PC-3 (cell line): ENCODE data around the gene ASB12.

Experiments used
- CTCF ChIP-seq: fragments of 300-600 bp; sonication (generic); conservative IDR thresholded peaks from 2 replicates; pipeline ENCODE4 v1.5.1; 2017; ENCODE audit warnings: antibody characterized with exemption, low read depth, mild to moderate bottlenecking, low read length
- EZH2 ChIP-seq: fragments of 300-600 bp; sonication (generic); IDR thresholded peaks from one replicate; pipeline ENCODE4 v1.6.1; 2017; ENCODE audit warnings: antibody characterized with exemption, mild to moderate bottlenecking, low read length; ENCODE audit not compliant: unreplicated experiment
- EZH2phosphoT487 ChIP-seq: fragments of 300-600 bp; sonication (generic); IDR thresholded peaks from 2 replicates; pipeline ENCODE4 v1.6.1; 2018; ENCODE audit warnings: mild to moderate bottlenecking, antibody characterized with exemption, low read length, borderline replicate concordance

- TF ChIP-seq EZH2 (no peak), CTCF (no peak), EZH2phosphoT487 (no peak)
Measured at GRCh38 chrX:64202808-64203325, 27.5 kb downstream of the ASB12 start.
